K562 (cell line): Measurements from ENCODE around the gene COG4. TPM values are rescaled to one million over a fixed set of nuclear protein-coding genes. Genes with fewer than 3 reads are reported as not detected.

ENCODE experiments used
- MXD1 ChIP-seq: fragments of 250-450 bp; sonication (Bioruptor Pico); IDR thresholded peaks from 2 replicates; pipeline ENCODE4 v1.8.0; 2021; ENCODE audit warnings: borderline replicate concordance, mild to moderate bottlenecking, moderate library complexity; ENCODE audit not compliant: poor library complexity, severe bottlenecking
- NKRF ChIP-seq: fragments of 450-650 bp; IDR thresholded peaks from 2 replicates; pipeline ENCODE4 v1.6.1; 2016; ENCODE audit warnings: borderline replicate concordance
- PRDM10 ChIP-seq: fragments of 450-650 bp; IDR thresholded peaks from 2 replicates; pipeline ENCODE4 v1.6.1; 2018; ENCODE audit not compliant: partially characterized antibody
- RFX1 ChIP-seq: fragments of 450-650 bp; IDR thresholded peaks from 2 replicates; pipeline ENCODE4 v1.6.1; 2016; ENCODE audit warnings: mild to moderate bottlenecking, moderate library complexity
- SIX5 ChIP-seq, 2 experiments: IDR thresholded peaks; 2 replicates each; pipeline ENCODE4 v1.6.1; 2011; ENCODE audit warnings: low read length in 2 of 2, borderline replicate concordance in 1 of 2, low read depth in 1 of 2, mild to moderate bottlenecking in 1 of 2, moderate library complexity in 1 of 2; ENCODE audit not compliant: insufficient read depth in 1 of 2
- ZFPM2 ChIP-seq: fragments of 250-450 bp; sonication (Bioruptor Pico); IDR thresholded peaks from 2 replicates; pipeline ENCODE4 v1.5.1; 2022; ENCODE audit warnings: mild to moderate bottlenecking
- ZHX1 ChIP-seq: fragments of 150-350 bp; conservative IDR thresholded peaks from 2 replicates; pipeline ENCODE4 v1.6.1; 2014; ENCODE audit warnings: low read length
- ZNF280B ChIP-seq: fragments of 250-450 bp; sonication (Bioruptor Pico); IDR thresholded peaks from 2 replicates; pipeline ENCODE4 v1.5.1; 2021; ENCODE audit warnings: mild to moderate bottlenecking
- ZNF384 ChIP-seq: IDR thresholded peaks from 2 replicates; pipeline ENCODE4 v1.6.1; 2012; ENCODE audit warnings: low read depth, low read length, improper control_type of control experiment
- ZNF584 ChIP-seq: fragments of 200-800 bp; sonication (Bioruptor generic); IDR thresholded peaks from 2 replicates; pipeline ENCODE4 v1.6.1; 2016; ENCODE audit warnings: low read depth, mild to moderate bottlenecking, missing genetic modification characterization, missing compliant biosample characterization
- ZNF766 ChIP-seq: fragments of 200-800 bp; sonication (Bioruptor generic); conservative IDR thresholded peaks from 2 replicates; pipeline ENCODE4 v1.6.1; 2016; ENCODE audit warnings: missing genetic modification characterization, missing compliant biosample characterization
- polyA plus RNA-seq, 8 experiments: library from polyadenylated mRNA; depleted of rRNA in 4 of 8; stranded (reverse) in 5 of 8; unstranded in 3 of 8; fragments of >200 nt; fragmentation: Nextera tagmentation in 2 of 8; fragmentation: Illumina TruSeq in 1 of 8; extraction: Ambion mirVana in 2 of 8; extraction: Trizol in 1 of 8; gene quantifications; 2 replicates each; pipeline versions ENCODE4 v1.2.1 to v1.2.3, GENCODE V29; 2011 to 2014; ENCODE audit warnings: inconsistent platforms in 1 of 8, missing spikeins in 1 of 8
- total RNA-seq, 7 experiments: library from RNA; depleted of rRNA in 6 of 7; stranded (reverse); fragments of >200 nt in 6 of 7; fragmentation: Illumina TruSeq in 2 of 7; extraction: Trizol in 2 of 7; gene quantifications; 2 replicates each; pipeline versions ENCODE4 v1.2.1 to v1.2.3, GENCODE V29; 2011 to 2021; ENCODE audit warnings: low replicate concordance in 1 of 7

The COG4 gene
- total and polyA plus RNA-seq, 9 of the 15 experiments (the other 6 are each of a cell fraction or from before 2014, with no cell fraction given), result 13.7 to 73.9 (median 44.2) TPM

GRCh38 chr16:70438969-70439862, 84.1 kb downstream of the COG4 start, which contains the start of gene ST3GAL2 (continued):
- TF ChIP-seq PRDM10, result peak; percentile 29
- no peak for TF ChIP-seq ZNF280B (CRISPR knock-in tag)
- no peak for TF ChIP-seq MXD1 (CRISPR knock-in tag)
- TF ChIP-seq ZNF384, result no peak
- TF ChIP-seq ZHX1, result no peak
- peak; percentile 97 for TF ChIP-seq ZNF584 (CRISPR knock-in tag)
- TF ChIP-seq SIX5 (IDR thresholded peaks at IDR 0.05; ENCODE audit: borderline replicate concordance in 1 of 2, insufficient read depth in 1 of 2, low read depth in 1 of 2, low read length in 2 of 2), result peak; percentile 99 to 100
- peak; percentile 99 for TF ChIP-seq ZNF766
- peak; percentile 42; the same call in 1 of the 2 replicates for TF ChIP-seq NKRF
- TF ChIP-seq ZFPM2 (CRISPR knock-in tag), result no peak
- TF ChIP-seq RFX1, result peak; percentile 53; the same call in 1 of the 2 replicates
